Measurements from ENCODE around the gene SOBP.

DNA sequence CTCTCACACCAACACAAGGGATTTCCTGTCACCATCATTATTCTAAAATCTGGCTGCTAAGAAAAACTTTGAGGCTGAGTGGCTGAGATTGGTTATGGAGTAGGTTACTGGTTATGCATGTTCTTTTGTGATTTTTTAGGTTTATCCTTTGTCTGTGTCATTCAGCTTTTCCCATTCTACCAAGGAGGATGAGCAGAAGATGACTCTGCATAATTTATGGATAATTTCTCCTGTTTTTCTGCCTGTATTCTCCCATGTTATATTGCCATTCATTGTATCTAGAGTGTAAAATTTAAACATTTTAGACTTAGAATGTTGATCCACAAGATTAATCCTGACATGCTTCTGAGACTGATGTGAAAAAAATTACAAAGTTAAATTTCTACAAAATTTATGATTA is 67.8 kb downstream of the SOBP start:
- TF ChIP-seq, protein P1, sequence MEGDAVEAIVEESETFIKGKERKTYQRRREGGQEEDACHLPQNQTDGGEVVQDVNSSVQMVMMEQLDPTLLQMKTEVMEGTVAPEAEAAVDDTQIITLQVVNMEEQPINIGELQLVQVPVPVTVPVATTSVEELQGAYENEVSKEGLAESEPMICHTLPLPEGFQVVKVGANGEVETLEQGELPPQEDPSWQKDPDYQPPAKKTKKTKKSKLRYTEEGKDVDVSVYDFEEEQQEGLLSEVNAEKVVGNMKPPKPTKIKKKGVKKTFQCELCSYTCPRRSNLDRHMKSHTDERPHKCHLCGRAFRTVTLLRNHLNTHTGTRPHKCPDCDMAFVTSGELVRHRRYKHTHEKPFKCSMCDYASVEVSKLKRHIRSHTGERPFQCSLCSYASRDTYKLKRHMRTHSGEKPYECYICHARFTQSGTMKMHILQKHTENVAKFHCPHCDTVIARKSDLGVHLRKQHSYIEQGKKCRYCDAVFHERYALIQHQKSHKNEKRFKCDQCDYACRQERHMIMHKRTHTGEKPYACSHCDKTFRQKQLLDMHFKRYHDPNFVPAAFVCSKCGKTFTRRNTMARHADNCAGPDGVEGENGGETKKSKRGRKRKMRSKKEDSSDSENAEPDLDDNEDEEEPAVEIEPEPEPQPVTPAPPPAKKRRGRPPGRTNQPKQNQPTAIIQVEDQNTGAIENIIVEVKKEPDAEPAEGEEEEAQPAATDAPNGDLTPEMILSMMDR (conservative IDR thresholded peaks at IDR 0.05 in 1 of 2, IDR thresholded peaks at IDR 0.05 in 1 of 2; ENCODE audit: low read depth in 1 of 2, low read length in 2 of 2), result no peak
- TF ChIP-seq EZH2 (IDR thresholded peaks at IDR 0.05; ENCODE audit: low read length, missing control alignments), result no peak
